Smooth muscle cell (in vitro differentiated cells): ENCODE measurements around the gene ZNF638. TPM values are rescaled to one million over a fixed set of nuclear protein-coding genes. Genes with fewer than 3 reads are reported as not detected.
"Not testable (repeated sequence)": the region's sequence is repeated elsewhere in the genome, so short reads cannot be mapped to it uniquely, and the experiment has no call there.

ENCODE experiments used
- DNase-seq: peaks from one replicate; lab custom pipeline; 2025; ENCODE audit not compliant: unreplicated experiment; lab: John Stamatoyannopoulos, UW
- H2AFZ ChIP-seq: fragments of 200-600 bp; sonication (generic); 2 replicates; pipeline ENCODE4 v1.6.0; 2016; ENCODE audit warnings: antibody characterized with exemption, low read depth, mild to moderate bottlenecking
- H3F3A ChIP-seq: fragments of 200-600 bp; sonication (generic); 2 replicates; pipeline ENCODE4 v1.6.0; 2017; ENCODE audit warnings: antibody characterized with exemption, low read depth
- H3K27ac ChIP-seq: fragments of 200-600 bp; sonication (generic); 2 replicates; pipeline ENCODE4 v1.5.1; 2016; ENCODE audit warnings: low read depth, mild to moderate bottlenecking
- H3K27me3 ChIP-seq: fragments of 200-600 bp; sonication (generic); 2 replicates; pipeline ENCODE4 v1.6.1; 2016; ENCODE audit warnings: low read depth, mild to moderate bottlenecking
- H3K36me3 ChIP-seq: fragments of 200-600 bp; sonication (generic); 2 replicates; pipeline ENCODE4 v1.5.1; 2016; ENCODE audit warnings: low read depth
- H3K4me1 ChIP-seq: fragments of 200-600 bp; sonication (generic); 2 replicates; pipeline ENCODE4 v1.5.1; 2016; ENCODE audit warnings: low read depth
- H3K4me2 ChIP-seq: fragments of 200-600 bp; sonication (generic); 2 replicates; pipeline ENCODE4 v1.6.0; 2016; ENCODE audit warnings: mild to moderate bottlenecking
- H3K4me3 ChIP-seq: fragments of 200-600 bp; sonication (generic); 2 replicates; pipeline ENCODE4 v1.5.1; 2016; ENCODE audit warnings: mild to moderate bottlenecking
- H3K79me2 ChIP-seq: fragments of 200-600 bp; sonication (generic); 2 replicates; pipeline ENCODE4 v1.6.0; 2016; ENCODE audit warnings: low read depth, mild to moderate bottlenecking
- H3K9ac ChIP-seq: fragments of 200-600 bp; sonication (generic); 2 replicates; pipeline ENCODE4 v1.6.0; 2016; ENCODE audit warnings: low read depth
- H3K9me3 ChIP-seq: fragments of 200-600 bp; sonication (generic); replicated peaks from 2 replicates; pipeline ENCODE4 v1.5.1; 2016; ENCODE audit warnings: low read depth
- H4K20me1 ChIP-seq: fragments of 200-600 bp; sonication (generic); 2 replicates; pipeline ENCODE4 v1.6.0; 2016; ENCODE audit warnings: low read depth
- CTCF ChIP-seq: fragments of 200-600 bp; sonication (generic); IDR thresholded peaks from 2 replicates; pipeline ENCODE4 v1.5.1; 2017; ENCODE audit warnings: borderline replicate concordance, mild to moderate bottlenecking, antibody characterized with exemption; ENCODE audit not compliant: insufficient read depth, poor library complexity, severe bottlenecking
- WGBS: methylation state at CpG from one replicate; pipeline ENCODE4 v1.1.7; 2016; ENCODE audit warnings: low lambda C conversion rate; 5-methylcytosine and 5-hydroxymethylcytosine counted together
- polyA plus RNA-seq: library from polyadenylated mRNA; unstranded; fragments of >200 nt; fragmentation: Nextera tagmentation; extraction: Ambion mirVana; gene quantifications from 2 replicates; pipeline ENCODE4 v1.2.1, GENCODE V29; 2016
- total RNA-seq: library from RNA; depleted of rRNA; stranded (reverse); fragments of >200 nt; gene quantifications from 2 replicates; pipeline ENCODE4 v1.2.3, GENCODE V29; 2014

ZNF638 gene
- total and polyA plus RNA-seq, 2 experiments from 2014 or later, result 44.8 to 159 TPM

- WGBS, result 92% methylated on average over 10 of the region's 10 CpGs
- Histone ChIP-seq H4K20me1 (no peaks in the 10 kb centered on the region), H3K4me3 (no peak overlapping the region), H3F3A (no peaks in the 10 kb centered on the region), H3K27ac (no peak overlapping the region), H3K4me1 (no peaks in the 10 kb centered on the region), H3K9me3 (no peaks in the 10 kb centered on the region), H3K4me2 (no peak overlapping the region), H3K9ac (no peak overlapping the region), H2AFZ (no peak overlapping the region), H3K36me3 (peaks cover 26% of the 10 kb centered on the region), H3K27me3 (no peaks in the 10 kb centered on the region), H3K79me2 (no peaks in the 10 kb centered on the region)
- DNase-seq, result no peak
- TF ChIP-seq CTCF, result no peak
Measured at GRCh38 chr2:71395471-71395870, 63.9 kb downstream of the ZNF638 start.

GRCh38 chr2:71402427-71402826 lies 70.8 kb downstream of the ZNF638 start:
- Histone ChIP-seq H3K4me2 (no peak overlapping the region), H3K4me1 (no peaks in the 10 kb centered on the region), H3F3A (no peaks in the 10 kb centered on the region), H3K27me3 (no peaks in the 10 kb centered on the region), H3K36me3 (peaks cover 30% of the 10 kb centered on the region), H3K4me3 (no peak overlapping the region), H3K9me3 (no peaks in the 10 kb centered on the region), H2AFZ (no peak overlapping the region), H4K20me1 (no peaks in the 10 kb centered on the region), H3K9ac (no peak overlapping the region), H3K79me2 (no peaks in the 10 kb centered on the region), H3K27ac (no peak overlapping the region)
- WGBS, result 97% methylated on average over 3 of the region's 3 CpGs
- DNase-seq, result no peak
- no peak for TF ChIP-seq CTCF

GRCh38 chr2:71409611-71410010 lies 78.0 kb downstream of the ZNF638 start:
- no peak for DNase-seq
- H3K36me3 ChIP-seq, result peaks cover 24% of the 10 kb centered on the region
- H4K20me1 ChIP-seq, result no peaks in the 10 kb centered on the region
- no peaks in the 10 kb centered on the region for H3F3A ChIP-seq
- H3K27me3 ChIP-seq, result no peaks in the 10 kb centered on the region
- H2AFZ ChIP-seq, result no peak overlapping the region
- no peaks in the 10 kb centered on the region for H3K79me2 ChIP-seq
- H3K9me3 ChIP-seq, result no peaks in the 10 kb centered on the region
- H3K4me3 ChIP-seq, result no peak overlapping the region
- H3K4me1 ChIP-seq, result no peaks in the 10 kb centered on the region
- TF ChIP-seq CTCF, result no peak
- no peak overlapping the region for H3K9ac ChIP-seq
- 83% methylated on average over 3 of the region's 3 CpGs for WGBS
- H3K27ac ChIP-seq, result peak overlapping the region; percentile 42
- no peak overlapping the region for H3K4me2 ChIP-seq

GRCh38 chr2:71410696-71411095 lies 79.1 kb downstream of the ZNF638 start:
- no peaks in the 10 kb centered on the region for H3K27me3 ChIP-seq
- no peak overlapping the region for H3K27ac ChIP-seq
- H2AFZ ChIP-seq, result no peak overlapping the region
- no peak overlapping the region for H3K4me3 ChIP-seq
- H3K4me2 ChIP-seq, result no peak overlapping the region
- DNase-seq, result no peak
- no peaks in the 10 kb centered on the region for H3K4me1 ChIP-seq
- H4K20me1 ChIP-seq, result no peaks in the 10 kb centered on the region
- no peak for TF ChIP-seq CTCF
- H3K9ac ChIP-seq, result no peak overlapping the region
- H3K36me3 ChIP-seq, result peaks cover 21% of the 10 kb centered on the region
- H3K79me2 ChIP-seq, result no peaks in the 10 kb centered on the region
- no peaks in the 10 kb centered on the region for H3K9me3 ChIP-seq
- no peaks in the 10 kb centered on the region for H3F3A ChIP-seq
- 100% methylated on average over 1 of the region's 4 CpGs for WGBS

GRCh38 chr2:71416866-71417265 lies 85.3 kb downstream of the ZNF638 start:
- H3K27ac ChIP-seq, H2AFZ ChIP-seq, H3K79me2 ChIP-seq, H3K36me3 ChIP-seq, DNase-seq, H3K9ac ChIP-seq, H3K4me1 ChIP-seq, H3K9me3 ChIP-seq, H4K20me1 ChIP-seq, H3K27me3 ChIP-seq, H3F3A ChIP-seq: not testable (repeated sequence)
- WGBS, result 3% methylated on average over 9 of the region's 15 CpGs
- Histone ChIP-seq H3K4me3 (peak overlapping the region; percentile 43), H3K4me2 (peak overlapping the region; percentile 67)
